ENCODE data around the gene SYNM. TPM values are rescaled to one million over a fixed set of nuclear protein-coding genes. Genes with fewer than 3 reads are reported as not detected.

Gene SYNM
- total and polyA plus RNA-seq, 5 donors from 2014 or later: 0.13 to 1.8 (median 0.41) TPM; not detected in 2

DNA sequence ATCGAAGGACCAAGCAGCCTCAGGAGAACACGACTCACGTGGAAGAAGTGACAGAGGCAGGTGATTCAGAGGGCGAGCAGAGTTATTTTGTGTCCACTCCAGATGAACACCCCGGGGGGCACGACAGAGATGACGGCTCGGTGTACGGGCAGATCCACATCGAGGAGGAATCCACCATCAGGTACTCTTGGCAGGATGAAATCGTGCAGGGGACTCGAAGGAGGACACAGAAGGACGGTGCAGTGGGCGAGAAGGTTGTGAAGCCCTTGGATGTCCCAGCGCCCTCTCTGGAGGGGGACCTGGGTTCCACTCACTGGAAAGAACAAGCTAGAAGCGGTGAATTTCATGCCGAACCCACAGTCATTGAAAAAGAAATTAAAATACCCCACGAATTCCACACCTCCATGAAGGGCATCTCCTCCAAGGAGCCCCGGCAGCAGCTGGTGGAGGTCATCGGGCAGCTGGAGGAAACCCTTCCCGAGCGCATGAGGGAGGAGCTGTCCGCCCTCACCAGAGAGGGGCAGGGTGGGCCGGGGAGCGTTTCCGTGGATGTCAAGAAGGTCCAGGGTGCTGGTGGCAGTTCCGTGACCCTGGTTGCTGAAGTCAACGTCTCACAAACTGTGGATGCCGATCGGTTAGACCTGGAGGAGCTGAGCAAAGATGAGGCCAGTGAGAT, 26.0 kb downstream of the SYNM start:
- ATAC-seq (ENCODE audit: low read depth in 2 of 2): no peak
- Histone ChIP-seq H3K4me3 (ENCODE audit: low read depth, low read length) (no peak overlapping the region), H3K36me3 (ENCODE audit: control insufficient read depth, insufficient read depth, low read length) (no peaks in the 10 kb centered on the region), H3K4me1 (ENCODE audit: control insufficient read depth, insufficient read depth, low read length, poor library complexity, severe bottlenecking) (no peaks in the 10 kb centered on the region), H3K27me3 (ENCODE audit: control insufficient read depth, insufficient read depth, low read length) (no peaks in the 10 kb centered on the region), H3K27ac (ENCODE audit: insufficient read depth, low read length, poor library complexity, severe bottlenecking) (no peak overlapping the region), H3K9me3 (ENCODE audit: control insufficient read depth in 2 of 2, low read length in 2 of 2) (no peaks in the 10 kb centered on the region)
- Mint-ChIP-seq H3K27me3 (peaks cover 5% of the 10 kb centered on the region), H3K4me3 (no peak overlapping the region), H3K4me1 (no peaks in the 10 kb centered on the region), H3K27ac (peak overlapping the region in 1 of 3 donors; percentile 66), H3K9me3 (no peaks in the 10 kb centered on the region), H3K36me3 (no peaks in the 10 kb centered on the region)
- DNase-seq: no peak

DNA sequence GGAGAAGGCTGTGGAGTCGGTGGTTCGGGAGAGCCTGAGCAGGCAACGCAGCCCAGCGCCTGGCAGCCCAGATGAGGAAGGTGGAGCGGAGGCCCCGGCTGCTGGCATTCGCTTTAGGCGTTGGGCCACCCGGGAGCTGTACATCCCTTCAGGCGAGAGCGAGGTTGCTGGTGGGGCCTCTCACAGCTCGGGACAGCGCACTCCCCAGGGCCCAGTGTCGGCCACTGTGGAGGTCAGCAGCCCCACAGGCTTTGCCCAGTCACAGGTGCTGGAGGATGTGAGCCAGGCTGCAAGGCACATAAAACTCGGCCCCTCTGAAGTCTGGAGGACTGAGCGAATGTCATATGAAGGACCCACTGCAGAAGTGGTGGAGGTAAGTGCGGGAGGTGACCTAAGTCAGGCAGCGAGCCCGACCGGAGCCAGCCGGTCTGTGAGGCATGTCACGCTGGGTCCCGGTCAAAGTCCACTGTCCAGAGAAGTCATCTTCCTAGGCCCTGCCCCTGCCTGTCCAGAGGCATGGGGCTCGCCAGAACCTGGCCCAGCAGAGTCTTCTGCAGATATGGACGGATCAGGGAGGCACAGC, 26.7 kb downstream of the SYNM start:
- Mint-ChIP-seq H3K9me3 (no peaks in the 10 kb centered on the region), H3K4me3 (no peak overlapping the region), H3K27ac (no peak overlapping the region), H3K36me3 (no peaks in the 10 kb centered on the region), H3K4me1 (no peaks in the 10 kb centered on the region), H3K27me3 (peaks cover 5% of the 10 kb centered on the region)
- Histone ChIP-seq H3K4me3 (ENCODE audit: low read depth, low read length) (no peak overlapping the region), H3K27me3 (ENCODE audit: control insufficient read depth, insufficient read depth, low read length) (no peaks in the 10 kb centered on the region), H3K4me1 (ENCODE audit: control insufficient read depth, insufficient read depth, low read length, poor library complexity, severe bottlenecking) (no peaks in the 10 kb centered on the region), H3K9me3 (ENCODE audit: control insufficient read depth in 2 of 2, low read length in 2 of 2) (no peaks in the 10 kb centered on the region), H3K27ac (ENCODE audit: insufficient read depth, low read length, poor library complexity, severe bottlenecking) (no peak overlapping the region), H3K36me3 (ENCODE audit: control insufficient read depth, insufficient read depth, low read length) (no peaks in the 10 kb centered on the region)
- DNase-seq (no peak), ATAC-seq (ENCODE audit: low read depth in 2 of 2) (no peak)

GRCh38 chr15:99132122-99132521, 27.2 kb downstream of the SYNM start:
- H3K27ac Mint-ChIP-seq: no peak overlapping the region

DNA sequence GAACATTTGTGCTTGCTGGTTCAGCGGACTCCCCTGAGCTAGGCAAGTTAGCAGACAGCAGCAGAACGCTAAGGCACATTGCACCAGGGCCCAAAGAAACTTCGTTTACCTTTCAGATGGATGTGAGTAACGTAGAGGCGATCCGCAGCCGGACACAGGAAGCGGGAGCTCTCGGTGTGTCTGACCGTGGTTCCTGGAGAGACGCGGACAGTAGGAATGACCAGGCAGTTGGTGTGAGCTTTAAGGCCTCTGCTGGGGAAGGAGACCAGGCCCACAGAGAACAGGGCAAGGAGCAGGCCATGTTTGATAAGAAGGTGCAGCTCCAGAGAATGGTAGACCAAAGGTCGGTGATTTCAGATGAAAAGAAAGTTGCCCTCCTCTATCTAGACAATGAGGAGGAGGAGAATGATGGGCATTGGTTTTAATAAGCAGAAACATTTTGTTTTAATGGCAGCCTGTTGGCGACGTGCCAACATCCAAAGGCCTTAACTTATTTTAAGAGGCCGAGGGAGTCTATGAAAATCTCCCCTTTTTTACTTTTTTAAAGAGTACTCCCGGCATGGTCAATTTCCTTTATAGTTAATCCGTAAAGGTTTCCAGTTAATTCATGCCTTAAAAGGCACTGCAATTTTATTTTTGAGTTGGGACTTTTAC, 27.9 kb downstream of the SYNM start:
- Histone ChIP-seq H3K9me3 (ENCODE audit: control insufficient read depth in 2 of 2, low read length in 2 of 2) (no peaks in the 10 kb centered on the region), H3K27ac (ENCODE audit: insufficient read depth, low read length, poor library complexity, severe bottlenecking) (no peak overlapping the region), H3K4me3 (ENCODE audit: low read depth, low read length) (no peak overlapping the region), H3K36me3 (ENCODE audit: control insufficient read depth, insufficient read depth, low read length) (no peaks in the 10 kb centered on the region), H3K27me3 (ENCODE audit: control insufficient read depth, insufficient read depth, low read length) (no peaks in the 10 kb centered on the region), H3K4me1 (ENCODE audit: control insufficient read depth, insufficient read depth, low read length, poor library complexity, severe bottlenecking) (no peaks in the 10 kb centered on the region)
- H3K4me1 Mint-ChIP-seq: no peaks in the 10 kb centered on the region
- no peaks in the 10 kb centered on the region for H3K36me3 Mint-ChIP-seq
- H3K27me3 Mint-ChIP-seq: peaks cover 5% of the 10 kb centered on the region
- no peak overlapping the region for H3K4me3 Mint-ChIP-seq
- H3K9me3 Mint-ChIP-seq: no peaks in the 10 kb centered on the region
- DNase-seq (no peak), ATAC-seq (ENCODE audit: low read depth in 2 of 2) (no peak)
- H3K27ac Mint-ChIP-seq: no peak overlapping the region

More at GRCh38 chr15:99132122-99132521, 27.2 kb downstream of the SYNM start:
- Histone ChIP-seq H3K4me1 (ENCODE audit: control insufficient read depth, insufficient read depth, low read length, poor library complexity, severe bottlenecking) (no peaks in the 10 kb centered on the region), H3K27ac (ENCODE audit: insufficient read depth, low read length, poor library complexity, severe bottlenecking) (no peak overlapping the region), H3K9me3 (ENCODE audit: control insufficient read depth in 2 of 2, low read length in 2 of 2) (no peaks in the 10 kb centered on the region), H3K4me3 (ENCODE audit: low read depth, low read length) (no peak overlapping the region), H3K36me3 (ENCODE audit: control insufficient read depth, insufficient read depth, low read length) (no peaks in the 10 kb centered on the region), H3K27me3 (ENCODE audit: control insufficient read depth, insufficient read depth, low read length) (no peaks in the 10 kb centered on the region)
- Mint-ChIP-seq H3K4me3 (no peak overlapping the region), H3K4me1 (no peaks in the 10 kb centered on the region), H3K27me3 (peaks cover 5% of the 10 kb centered on the region), H3K9me3 (no peaks in the 10 kb centered on the region), H3K36me3 (no peaks in the 10 kb centered on the region)
- ATAC-seq (ENCODE audit: low read depth in 2 of 2) (no peak), DNase-seq (no peak)

DNA sequence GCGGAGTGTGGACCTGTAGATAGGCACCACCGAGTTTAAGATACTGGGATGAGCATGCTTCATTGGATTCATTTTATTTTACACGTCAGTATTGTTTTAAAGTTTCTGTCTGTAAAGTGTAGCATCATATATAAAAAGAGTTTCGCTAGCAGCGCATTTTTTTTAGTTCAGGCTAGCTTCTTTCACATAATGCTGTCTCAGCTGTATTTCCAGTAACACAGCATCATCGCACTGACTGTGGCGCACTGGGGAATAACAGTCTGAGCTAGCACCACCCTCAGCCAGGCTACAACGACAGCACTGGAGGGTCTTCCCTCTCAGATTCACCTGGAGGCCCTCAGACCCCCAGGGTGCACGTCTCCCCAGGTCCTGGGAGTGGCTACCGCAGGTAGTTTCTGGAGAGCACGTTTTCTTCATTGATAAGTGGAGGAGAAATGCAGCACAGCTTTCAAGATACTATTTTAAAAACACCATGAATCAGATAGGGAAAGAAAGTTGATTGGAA, 29.5 kb downstream of the SYNM start:
- Histone ChIP-seq H3K4me3 (ENCODE audit: low read depth, low read length) (no peak overlapping the region), H3K4me1 (ENCODE audit: control insufficient read depth, insufficient read depth, low read length, poor library complexity, severe bottlenecking) (no peaks in the 10 kb centered on the region), H3K27me3 (ENCODE audit: control insufficient read depth, insufficient read depth, low read length) (no peaks in the 10 kb centered on the region), H3K36me3 (ENCODE audit: control insufficient read depth, insufficient read depth, low read length) (no peaks in the 10 kb centered on the region), H3K27ac (ENCODE audit: insufficient read depth, low read length, poor library complexity, severe bottlenecking) (no peak overlapping the region), H3K9me3 (ENCODE audit: control insufficient read depth in 2 of 2, low read length in 2 of 2) (no peaks in the 10 kb centered on the region)
- Mint-ChIP-seq H3K4me1 (no peaks in the 10 kb centered on the region), H3K36me3 (no peaks in the 10 kb centered on the region), H3K4me3 (no peak overlapping the region), H3K9me3 (no peaks in the 10 kb centered on the region), H3K27ac (no peak overlapping the region), H3K27me3 (peaks cover 5% of the 10 kb centered on the region)
- ATAC-seq (ENCODE audit: low read depth in 2 of 2) (no peak), DNase-seq (no peak)

DNA sequence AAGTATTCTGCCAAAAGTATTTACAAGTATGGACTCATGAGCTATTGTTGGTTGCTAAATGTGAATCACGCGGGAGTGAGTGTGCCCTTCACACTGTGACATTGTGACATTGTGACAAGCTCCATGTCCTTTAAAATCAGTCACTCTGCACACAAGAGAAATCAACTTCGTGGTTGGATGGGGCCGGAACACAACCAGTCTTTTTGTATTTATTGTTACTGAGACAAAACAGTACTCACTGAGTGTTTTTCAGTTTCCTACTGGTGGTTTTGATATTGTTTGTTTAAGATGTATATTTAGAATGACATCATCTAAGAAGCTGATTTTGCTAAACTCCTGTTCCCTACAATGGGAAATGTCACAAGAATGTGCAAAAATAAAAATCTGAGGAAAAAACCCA, 30.3 kb downstream of the SYNM start:
- Mint-ChIP-seq H3K4me1 (no peaks in the 10 kb centered on the region), H3K27me3 (peaks cover 5% of the 10 kb centered on the region), H3K9me3 (no peaks in the 10 kb centered on the region), H3K4me3 (no peak overlapping the region), H3K36me3 (no peaks in the 10 kb centered on the region), H3K27ac (no peak overlapping the region)
- ATAC-seq (ENCODE audit: low read depth in 2 of 2): no peak
- H3K4me1 ChIP-seq (ENCODE audit: control insufficient read depth, insufficient read depth, low read length, poor library complexity, severe bottlenecking): no peaks in the 10 kb centered on the region
- no peaks in the 10 kb centered on the region for H3K36me3 ChIP-seq (ENCODE audit: control insufficient read depth, insufficient read depth, low read length)
- no peaks in the 10 kb centered on the region for H3K9me3 ChIP-seq (ENCODE audit: control insufficient read depth in 2 of 2, low read length in 2 of 2)
- H3K27ac ChIP-seq (ENCODE audit: insufficient read depth, low read length, poor library complexity, severe bottlenecking): no peak overlapping the region
- DNase-seq: no peak
- H3K4me3 ChIP-seq (ENCODE audit: low read depth, low read length): no peak overlapping the region
- H3K27me3 ChIP-seq (ENCODE audit: control insufficient read depth, insufficient read depth, low read length): no peaks in the 10 kb centered on the region

DNA sequence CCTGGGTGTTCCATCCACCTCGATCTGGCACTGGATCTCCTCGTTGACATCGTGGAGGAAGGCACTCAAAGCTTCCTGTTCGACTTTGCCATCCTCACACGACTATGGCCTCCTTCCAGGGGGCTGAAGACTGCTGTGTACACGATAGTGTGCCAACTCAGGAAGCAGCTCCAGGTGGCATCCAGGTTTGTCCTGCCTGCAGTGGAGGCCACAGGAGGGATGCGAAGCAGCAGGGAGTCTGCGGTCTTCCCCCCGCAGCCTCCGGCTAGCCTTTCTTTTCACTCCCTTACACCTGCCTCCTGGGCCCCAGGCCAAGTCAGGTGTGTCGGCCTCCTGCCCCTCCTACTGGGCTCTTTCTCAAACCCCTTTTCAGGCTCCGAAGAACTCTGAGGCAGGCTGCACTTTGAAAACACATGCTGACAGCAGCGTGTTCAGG, 32.2 kb downstream of the SYNM start:
- H3K27ac Mint-ChIP-seq: no peak overlapping the region
- no peaks in the 10 kb centered on the region for H3K9me3 Mint-ChIP-seq
- peaks cover 5% of the 10 kb centered on the region for H3K27me3 Mint-ChIP-seq
- DNase-seq: no peak
- Histone ChIP-seq H3K9me3 (ENCODE audit: control insufficient read depth in 2 of 2, low read length in 2 of 2) (no peaks in the 10 kb centered on the region), H3K27ac (ENCODE audit: insufficient read depth, low read length, poor library complexity, severe bottlenecking) (no peak overlapping the region), H3K4me1 (ENCODE audit: control insufficient read depth, insufficient read depth, low read length, poor library complexity, severe bottlenecking) (no peaks in the 10 kb centered on the region), H3K36me3 (ENCODE audit: control insufficient read depth, insufficient read depth, low read length) (no peaks in the 10 kb centered on the region), H3K4me3 (ENCODE audit: low read depth, low read length) (no peak overlapping the region), H3K27me3 (ENCODE audit: control insufficient read depth, insufficient read depth, low read length) (no peaks in the 10 kb centered on the region)
- H3K36me3 Mint-ChIP-seq: no peaks in the 10 kb centered on the region
- H3K4me3 Mint-ChIP-seq: no peak overlapping the region
- no peaks in the 10 kb centered on the region for H3K4me1 Mint-ChIP-seq
- no peak for ATAC-seq (ENCODE audit: low read depth in 2 of 2)

All from CD4-positive, CD25-positive, alpha-beta regulatory T cell (primary cell).